Left lung (tissue), 10 donors: Measurements from ENCODE around the gene SYPL2. TPM values are rescaled to one million over a fixed set of nuclear protein-coding genes. Genes with fewer than 3 reads are reported as not detected.

Experiments used
- ATAC-seq: fragments of 200-7000 bp; cut with Tn5 transposase; one replicate; pipeline ENCODE4 v1.9.1; 2020; ENCODE audit warnings: moderate library complexity
- DNase-seq, 4 donors: peaks; one replicate each; pipeline ENCODE4 v3.0.0-alpha.2; 2013 to 2020
- H3K27ac ChIP-seq, 2 donors: fragments of 200-600 bp; sonication (generic) in 1 of 2; one replicate each; pipeline versions ENCODE4 v1.5.0 to v1.8.0; 2020 to 2021
- H3K27me3 ChIP-seq, 2 donors: fragments of 200-600 bp; sonication (generic) in 1 of 2; one replicate each; pipeline versions ENCODE4 v1.5.0 to v1.8.0; 2020 to 2021
- H3K36me3 ChIP-seq, 2 donors: fragments of 200-600 bp; sonication (generic) in 1 of 2; one replicate each; pipeline versions ENCODE4 v1.5.0 to v1.8.0; 2020 to 2021
- H3K4me1 ChIP-seq, 2 donors: fragments of 200-600 bp; one replicate each; pipeline ENCODE4 v1.8.0; 2021
- H3K4me3 ChIP-seq, 2 donors: fragments of 200-600 bp; sonication (generic) in 1 of 2; one replicate each; pipeline versions ENCODE4 v1.5.0 to v1.8.0; 2020 to 2021; ENCODE audit warnings: mild to moderate bottlenecking in 1 of 2
- H3K9me3 ChIP-seq, 2 donors: fragments of 200-600 bp; sonication (generic) in 1 of 2; one replicate each; pipeline versions ENCODE4 v1.5.0 to v1.8.0; 2020 to 2021
- CTCF ChIP-seq, 2 donors: fragments of 200-600 bp; sonication (generic) in 1 of 2; IDR thresholded peaks; one replicate each; pipeline versions ENCODE4 v1.5.0 to v1.8.0; 2021; ENCODE audit warnings: antibody characterized with exemption in 2 of 2
- intact Hi-C, 2 donors: fragments of 100-400 bp; cut with DNase I; formaldehyde crosslinking; loops; one replicate each; pipeline versions ENCODE4 v1.11.2 to v1.14.2; 2022
- polyA plus RNA-seq, 6 donors: library from polyadenylated mRNA; unstranded; fragments of 120-200 nt; gene quantifications; one replicate each; pipeline ENCODE4 v1.2.1, GENCODE V29; 2013; ENCODE audit not compliant: insufficient read length in 6 of 6
- total RNA-seq, 2 donors: library from RNA; stranded (reverse); fragmentation: NEBNext Ultra II Directional; extraction: Animal tissue kit (Norgen Biotek cat#: 25700); gene quantifications; one replicate each; pipeline ENCODE4 v1.2.1, GENCODE V29; 2021
- donor health status: DM: no; HTN: yes; CAD: no.
- donor health status: DM: no; HTN: no; CAD: no.

The SYPL2 gene
- total and polyA plus RNA-seq, 8 donors: 0.14 to 4.5 (median 0.28) TPM

GRCh38 chr1:109521002-109521951 is 54.9 kb downstream of the SYPL2 start:
- Histone ChIP-seq H3K27me3 (no peaks in the 10 kb centered on the region), H3K9me3 (no peaks in the 10 kb centered on the region), H3K27ac (no peak overlapping the region), H3K36me3 (no peaks in the 10 kb centered on the region), H3K4me1 (no peaks in the 10 kb centered on the region), H3K4me3 (no peak overlapping the region)
- no peak for ATAC-seq
- TF ChIP-seq CTCF (IDR thresholded peaks at IDR 0.05): no peak
- intact Hi-C loops: no loop called here
- DNase-seq: no peak

GRCh38 chr1:109522026-109522425 is 55.7 kb downstream of the SYPL2 start:
- no peak for TF ChIP-seq CTCF (IDR thresholded peaks at IDR 0.05)
- DNase-seq (no peak), ATAC-seq (no peak)
- no peaks in the 10 kb centered on the region for H3K9me3 ChIP-seq
- intact Hi-C loops: no loop called here
- no peak overlapping the region for H3K27ac ChIP-seq
- no peaks in the 10 kb centered on the region for H3K27me3 ChIP-seq
- no peaks in the 10 kb centered on the region for H3K36me3 ChIP-seq
- H3K4me1 ChIP-seq: no peaks in the 10 kb centered on the region
- H3K4me3 ChIP-seq: no peak overlapping the region

GRCh38 chr1:109523706-109524105 is 57.4 kb downstream of the SYPL2 start:
- Histone ChIP-seq H3K36me3 (no peaks in the 10 kb centered on the region), H3K4me1 (no peaks in the 10 kb centered on the region), H3K27me3 (no peaks in the 10 kb centered on the region), H3K9me3 (no peaks in the 10 kb centered on the region), H3K4me3 (no peak overlapping the region), H3K27ac (no peak overlapping the region)
- no peak for DNase-seq
- no peak for ATAC-seq
- intact Hi-C loops: no loop called here
- TF ChIP-seq CTCF (IDR thresholded peaks at IDR 0.05): no peak

DNA sequence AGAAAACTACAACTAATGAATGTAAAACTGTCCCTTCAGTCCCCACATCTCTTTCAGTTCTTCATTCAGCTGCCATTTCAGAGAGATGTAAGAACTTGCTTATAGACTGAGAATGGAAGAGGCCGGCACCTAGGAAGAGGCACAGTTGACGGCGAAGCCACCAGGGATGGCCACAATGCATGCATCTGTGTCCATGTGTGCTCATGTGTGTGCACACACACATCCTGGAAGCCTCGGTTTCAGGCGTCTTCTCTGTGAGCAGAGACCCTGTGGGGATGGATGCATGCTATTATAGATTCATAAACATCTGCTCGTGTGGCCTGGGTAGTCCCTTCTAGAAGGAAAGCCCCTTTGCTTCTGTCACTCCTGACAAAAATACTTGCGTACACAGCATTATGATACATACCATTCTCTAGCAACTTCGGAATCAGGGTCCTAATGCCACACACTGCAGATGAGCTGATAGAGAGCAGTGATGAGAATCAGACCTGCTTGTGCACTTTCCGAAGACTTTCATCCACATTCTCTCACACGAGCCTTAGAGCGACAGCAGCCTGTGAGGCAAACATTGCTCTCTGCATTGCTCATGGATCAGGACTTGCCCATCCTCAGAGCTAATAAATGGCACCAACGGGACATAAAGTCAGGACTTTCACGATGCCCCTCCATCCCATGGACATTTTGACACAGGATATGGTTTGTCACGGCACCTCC is 60.9 kb downstream of the SYPL2 start:
- no peak for DNase-seq
- Histone ChIP-seq H3K27ac (no peak overlapping the region), H3K9me3 (no peaks in the 10 kb centered on the region), H3K4me1 (peaks cover 0 to 5% of the 10 kb centered on the region in 2 donors), H3K4me3 (no peak overlapping the region), H3K27me3 (no peaks in the 10 kb centered on the region), H3K36me3 (no peaks in the 10 kb centered on the region)
- intact Hi-C loops: no loop called here
- TF ChIP-seq CTCF (IDR thresholded peaks at IDR 0.05): no peak
- ATAC-seq: no peak
